ENCODE results near the gene KCNK4.

KCNK4 gene

DNA sequence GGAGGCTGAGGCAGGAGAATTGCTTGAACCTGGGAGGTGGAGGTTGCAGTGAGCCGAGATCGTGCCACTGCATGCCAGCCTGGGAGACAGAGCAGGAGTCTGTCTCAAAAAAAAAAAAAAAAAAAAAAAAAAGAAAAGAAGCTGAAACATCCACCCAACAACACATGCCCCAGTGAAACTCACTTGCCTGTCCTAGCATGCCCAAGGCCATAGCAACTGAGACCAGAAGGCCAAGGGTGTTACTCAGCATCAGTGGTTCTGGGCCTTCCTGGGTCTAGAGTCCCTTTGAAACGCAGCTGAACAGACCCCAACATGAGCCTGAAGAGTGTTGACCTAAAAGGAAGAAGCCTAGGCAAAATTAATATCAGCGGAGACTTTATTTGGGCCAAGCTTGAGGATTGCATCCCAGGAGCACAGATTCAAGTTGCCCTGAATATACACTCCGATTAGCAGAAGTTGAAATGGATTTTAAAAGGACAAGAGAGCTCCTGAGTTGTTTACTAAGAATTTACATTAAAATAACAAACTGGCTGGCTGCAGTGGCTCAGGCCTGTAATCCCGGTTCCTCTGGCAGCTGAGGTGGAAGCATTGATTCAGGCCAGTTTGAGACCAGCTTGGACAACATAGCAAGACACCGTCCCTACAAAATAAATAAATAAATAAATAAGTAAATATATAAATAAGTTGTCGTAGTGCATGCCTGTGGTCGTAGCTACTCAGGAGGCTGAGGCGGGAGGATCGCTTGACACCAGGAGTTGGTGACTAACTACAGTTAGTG, 33.8 kb downstream of the KCNK4 start:
- DNase-seq (ENCODE audit: low read depth in 2 of 2), result no peak

GRCh38 chr11:64327375-64327774, 36.3 kb downstream of the KCNK4 start:
- DNase-seq (ENCODE audit: low read depth in 2 of 2), result no peak

- no peak for DNase-seq (ENCODE audit: low read depth in 2 of 2)
Observed at GRCh38 chr11:64327993-64328392, 36.9 kb downstream of the KCNK4 start.

- no peak for DNase-seq (ENCODE audit: low read depth in 2 of 2)
Observed at GRCh38 chr11:64330888-64331287, 39.8 kb downstream of the KCNK4 start.

DNA sequence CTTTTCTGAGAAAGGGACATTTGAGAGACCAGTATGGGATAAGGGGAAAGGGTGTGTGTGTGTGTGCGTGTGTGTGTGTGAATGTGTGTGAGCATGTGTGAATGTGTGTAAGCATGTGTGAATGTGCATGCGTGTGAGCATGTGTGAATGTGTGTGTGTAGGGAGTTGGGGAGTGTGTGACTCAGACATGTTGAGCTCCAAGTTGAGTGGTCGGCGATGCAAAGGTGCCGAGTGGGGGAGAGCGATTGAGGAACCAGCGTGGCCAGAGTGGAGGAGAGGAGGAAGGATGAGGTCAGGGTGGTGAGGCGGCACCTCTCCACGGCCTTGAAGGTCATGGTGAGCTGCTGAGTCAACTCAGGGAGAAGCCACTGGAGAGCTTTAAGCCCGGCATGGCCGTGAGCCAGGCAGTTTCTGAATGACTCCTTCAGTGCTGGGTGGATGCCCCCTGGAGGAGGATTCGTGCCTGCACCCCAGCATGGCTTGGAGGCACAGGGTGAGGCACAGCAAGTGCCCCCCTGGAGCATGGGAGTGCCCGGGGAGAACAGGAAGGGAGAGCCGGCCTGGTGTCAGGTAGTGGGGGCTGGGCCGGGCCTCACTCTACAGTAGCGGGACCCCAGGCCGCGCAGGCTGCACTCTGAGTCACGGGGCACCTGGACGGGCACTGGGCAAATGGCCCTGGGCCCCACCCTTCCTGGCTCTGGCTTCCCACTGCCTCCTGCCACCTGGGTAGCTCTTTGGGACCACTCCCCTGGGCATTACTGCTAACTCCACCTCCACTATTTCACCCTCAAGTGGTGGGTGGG, 40.7 kb downstream of the KCNK4 start:
- DNase-seq (ENCODE audit: low read depth in 2 of 2), result peak; percentile 44 to 46

GRCh38 chr11:64333556-64333955, 42.5 kb downstream of the KCNK4 start:
- DNase-seq (ENCODE audit: low read depth in 2 of 2), result no peak

GRCh38 chr11:64334764-64335735, 43.9 kb downstream of the KCNK4 start:
- no peak for DNase-seq (ENCODE audit: low read depth in 2 of 2)

- no peak for DNase-seq (ENCODE audit: low read depth in 2 of 2)
Observed at GRCh38 chr11:64337538-64338249, 46.6 kb downstream of the KCNK4 start.

DNA sequence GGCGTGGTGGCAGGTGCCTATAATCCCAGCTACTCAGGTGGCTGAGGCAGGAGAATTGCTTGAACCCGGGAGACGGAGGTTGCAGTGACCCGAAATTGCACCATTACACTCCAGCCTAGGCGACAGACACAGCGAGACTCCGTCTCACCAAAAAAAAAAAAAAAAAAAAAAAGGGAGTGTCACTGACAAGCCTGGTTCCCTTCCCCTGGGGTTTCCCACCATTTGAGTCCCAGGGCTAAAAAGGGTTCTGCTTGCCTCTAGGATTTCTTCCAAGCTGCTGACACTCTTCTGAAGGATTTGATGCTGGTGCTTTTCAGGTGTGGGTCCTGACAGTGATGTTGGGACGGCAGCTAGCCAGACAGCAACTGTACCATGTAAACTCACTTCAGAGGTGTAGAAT, 47.6 kb downstream of the KCNK4 start:
- no peak for DNase-seq (ENCODE audit: low read depth in 2 of 2)

- DNase-seq (ENCODE audit: low read depth in 2 of 2), result no peak
Observed at GRCh38 chr11:64339286-64339685, 48.2 kb downstream of the KCNK4 start.

- DNase-seq (ENCODE audit: low read depth in 2 of 2), result peak; percentile 71 to 75
Observed at GRCh38 chr11:64339754-64340408, 48.8 kb downstream of the KCNK4 start, which contains the start of gene CCDC88B. CCDC88B (plus strand) TSS chr11:64340204; CDS start chr11:64340267, 63 bp downstream.

DNA sequence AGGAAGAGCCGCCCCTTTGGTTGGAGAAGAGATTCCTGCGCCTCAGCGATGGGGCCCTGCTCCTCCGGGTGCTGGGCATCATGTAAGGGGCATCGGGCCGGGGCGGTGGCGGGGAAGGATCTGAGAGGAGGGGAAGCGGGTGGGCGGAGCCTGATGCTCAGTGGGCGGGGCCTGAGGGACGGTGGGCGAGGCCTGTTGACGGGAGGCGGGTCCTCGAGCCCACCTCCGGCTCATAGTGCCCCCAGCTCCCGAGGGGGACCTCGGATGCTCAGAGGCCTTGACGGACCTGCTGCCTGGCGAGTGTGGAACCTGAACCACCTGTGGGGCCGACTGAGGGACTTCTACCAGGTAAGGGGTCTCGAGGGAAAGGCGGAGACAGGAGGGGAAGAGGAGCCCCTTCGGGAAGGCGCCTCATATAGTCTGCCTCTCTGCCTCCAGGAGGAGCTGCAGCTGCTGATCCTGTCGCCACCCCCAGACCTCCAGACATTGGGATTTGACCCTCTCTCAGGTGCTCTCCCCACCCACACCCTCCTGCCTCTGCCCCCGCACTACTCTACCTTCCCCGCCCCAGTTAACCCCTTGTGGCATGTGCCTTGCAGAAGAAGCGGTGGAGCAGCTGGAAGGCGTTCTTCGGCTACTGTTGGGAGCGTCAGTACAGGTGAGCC, 49.7 kb downstream of the KCNK4 start:
- DNase-seq (ENCODE audit: low read depth in 2 of 2), result peak; percentile 63 to 70

GRCh38 chr11:64341429-64341828, 50.3 kb downstream of the KCNK4 start:
- DNase-seq (ENCODE audit: low read depth in 2 of 2), result no peak

DNA sequence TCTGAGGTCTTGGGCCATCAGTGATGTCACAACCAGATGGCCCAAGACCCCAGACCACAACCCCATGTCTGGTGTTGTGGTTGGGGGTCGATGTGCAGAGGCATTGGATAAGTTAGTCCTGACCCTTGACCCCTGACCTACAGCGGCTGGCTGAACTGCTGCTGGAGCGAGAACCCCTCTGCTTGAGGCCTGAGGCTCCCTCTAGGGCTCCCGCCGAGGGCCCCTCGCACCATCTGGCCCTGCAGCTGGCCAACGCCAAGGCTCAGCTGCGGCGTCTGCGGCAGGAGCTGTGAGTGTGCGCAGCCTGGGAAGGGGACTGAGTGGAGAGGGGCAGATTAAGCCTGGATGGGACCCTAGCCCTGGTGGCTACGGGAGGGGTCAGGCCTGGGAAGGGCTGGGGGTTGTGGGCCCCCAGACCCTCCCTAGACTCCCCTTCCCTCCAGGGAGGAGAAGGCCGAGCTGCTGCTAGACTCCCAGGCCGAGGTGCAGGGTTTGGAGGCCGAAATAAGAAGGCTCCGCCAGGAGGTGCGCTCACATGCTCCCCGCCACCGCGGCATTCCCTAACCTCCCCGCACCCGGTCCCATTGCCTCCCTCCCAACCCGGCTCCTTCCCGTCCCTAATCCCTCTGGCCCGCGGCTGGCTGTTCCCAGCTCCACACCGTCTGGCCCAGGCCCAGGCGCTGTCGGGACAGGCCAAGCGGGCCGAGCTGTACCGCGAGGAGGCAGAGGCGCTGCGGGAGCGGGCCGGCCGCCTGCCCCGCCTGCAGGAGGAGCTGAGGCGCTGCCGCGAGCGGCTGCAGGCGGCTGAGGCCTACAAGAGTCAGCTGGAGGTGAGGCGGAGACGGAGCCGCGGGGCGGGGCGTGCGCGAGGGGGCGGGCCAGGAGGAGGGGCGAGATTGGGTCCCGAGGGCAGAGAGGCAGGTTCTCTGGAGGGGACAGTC, 51.0 kb downstream of the KCNK4 start:
- DNase-seq (ENCODE audit: low read depth in 2 of 2), result peak; percentile 73 to 76

DNA sequence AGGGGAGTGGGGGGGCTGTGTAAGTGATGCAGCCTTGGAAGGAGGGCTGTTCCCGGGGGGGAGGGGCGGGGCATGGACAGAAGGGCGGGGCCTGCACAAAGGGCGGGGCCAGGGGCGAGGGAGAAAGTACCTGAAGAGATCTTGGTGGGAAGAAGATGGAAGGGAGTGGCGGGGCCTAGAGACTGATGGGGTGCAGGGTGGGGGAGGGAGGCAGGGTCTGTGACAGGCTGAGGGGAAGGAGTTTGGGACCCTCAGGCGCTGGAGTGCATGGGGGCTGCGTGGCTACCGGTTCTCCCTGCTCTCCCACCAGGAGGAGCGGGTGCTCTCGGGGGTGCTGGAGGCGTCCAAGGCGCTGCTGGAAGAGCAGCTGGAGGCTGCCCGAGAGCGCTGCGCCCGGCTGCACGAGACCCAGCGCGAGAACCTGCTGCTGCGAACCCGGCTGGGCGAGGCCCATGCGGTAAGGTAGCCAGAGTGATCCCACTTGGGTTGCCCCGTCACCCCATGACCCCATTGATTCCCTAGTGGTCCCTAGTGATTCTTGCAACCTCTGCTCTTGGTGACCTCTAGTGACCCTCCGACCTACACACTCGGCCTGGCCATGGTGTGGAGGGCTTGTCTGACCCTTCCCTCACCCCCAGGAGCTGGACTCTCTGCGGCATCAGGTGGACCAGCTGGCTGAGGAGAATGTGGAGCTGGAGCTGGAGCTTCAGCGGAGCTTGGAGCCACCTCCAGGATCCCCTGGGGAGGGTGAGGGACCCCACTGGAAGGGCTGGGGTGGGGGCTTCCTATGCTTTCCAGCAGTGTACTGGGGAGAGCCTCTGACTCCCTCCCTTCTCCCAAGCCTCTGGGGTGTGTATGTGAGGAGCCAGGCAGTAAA, 52.0 kb downstream of the KCNK4 start:
- no peak for DNase-seq (ENCODE audit: low read depth in 2 of 2)

GRCh38 chr11:64343767-64344559, 52.9 kb downstream of the KCNK4 start:
- no peak for DNase-seq (ENCODE audit: low read depth in 2 of 2)

- DNase-seq (ENCODE audit: low read depth in 2 of 2), result no peak
Observed at GRCh38 chr11:64344787-64345186, 53.7 kb downstream of the KCNK4 start.

Data from activated CD8-positive, alpha-beta memory T cell treated with anti-CD3 and anti-CD28 coated beads for 4 hours (primary cell).